Activated T-cell treated with anti-CD3 and anti-CD28 coated beads for 48 hours (primary cell): ENCODE results near the gene DFFB.

Experiments
- DNase-seq: peaks from one replicate; pipeline ENCODE4 v3.0.0-alpha.2; 2020; ENCODE audit warnings: low read depth

The DFFB gene

DNA sequence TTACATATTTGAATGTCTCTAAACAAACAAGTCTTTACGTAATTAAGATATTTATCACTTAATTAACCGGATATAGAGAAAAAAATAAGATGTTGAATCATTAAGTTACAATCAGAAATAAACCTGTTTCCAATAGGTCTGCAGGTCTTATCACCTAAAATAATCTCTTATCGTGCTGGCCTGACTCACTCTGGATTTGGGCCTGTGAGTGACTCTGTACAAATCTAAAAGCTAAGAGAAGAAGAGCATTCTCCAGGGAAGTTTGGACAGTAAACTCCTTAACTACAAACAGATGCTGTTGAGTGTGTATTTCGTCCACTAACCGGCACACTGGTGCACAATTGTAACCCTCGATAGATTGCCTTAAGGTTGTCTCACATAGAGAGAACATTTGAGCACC, 25.6 kb upstream of the DFFB start:
- DNase-seq, result no peak

DNA sequence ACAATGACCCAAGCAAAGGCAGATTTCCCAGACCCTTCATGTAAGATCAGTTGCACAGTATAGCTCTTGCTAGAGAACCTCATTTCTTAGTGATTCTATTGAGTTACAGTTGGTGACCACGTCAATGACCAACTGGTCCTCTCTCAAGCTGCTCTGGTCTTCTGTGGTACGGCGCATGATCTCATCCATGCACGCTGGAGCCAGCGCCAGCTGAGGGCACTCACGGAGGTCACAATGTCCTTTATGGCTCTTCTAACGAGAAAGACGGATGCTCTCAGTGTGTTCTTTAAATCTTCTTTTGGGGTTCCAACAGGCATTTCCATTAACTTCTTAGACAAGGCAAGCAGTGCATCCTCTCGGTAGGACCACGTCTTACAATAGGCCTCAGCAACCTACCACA, 22.6 kb upstream of the DFFB start:
- no peak for DNase-seq

DNA sequence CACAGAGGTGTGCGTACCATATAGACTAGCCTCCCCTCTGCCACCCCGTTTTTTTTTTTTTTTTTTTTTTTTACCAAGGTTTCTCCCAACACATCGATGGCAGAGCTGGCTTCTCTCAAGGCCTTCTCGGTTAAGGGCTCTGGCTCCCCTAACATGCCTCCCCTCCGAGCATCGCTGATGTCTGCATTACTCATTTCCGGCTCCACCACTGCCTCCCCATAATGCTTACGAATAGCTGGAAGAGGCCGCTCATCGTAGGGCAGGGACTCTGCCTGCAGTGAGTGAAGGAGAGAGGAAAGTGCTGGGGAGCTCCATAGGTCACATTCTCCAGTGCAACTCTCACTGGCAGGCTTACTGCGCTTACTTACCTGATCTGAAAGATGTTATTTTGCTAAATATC, 20.9 kb upstream of the DFFB start:
- no peak for DNase-seq

DNA sequence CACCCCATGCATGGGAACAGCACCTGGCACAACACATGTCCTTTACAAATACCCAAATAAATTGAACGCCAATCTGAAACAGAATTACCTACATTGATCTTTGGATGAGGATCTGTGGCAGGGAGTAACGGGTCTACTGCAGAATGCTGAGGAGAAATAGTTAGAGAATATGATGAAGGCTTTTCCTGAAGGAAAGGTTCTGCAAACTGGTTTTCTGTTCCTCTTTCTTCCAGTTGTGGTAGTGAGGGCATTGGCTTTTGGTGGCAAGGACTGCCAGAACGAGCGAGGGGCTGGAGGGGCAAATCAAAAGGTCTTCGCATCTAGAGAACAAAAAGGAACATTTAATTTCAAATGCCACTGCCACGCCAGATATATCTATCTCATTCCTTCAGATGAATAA, 20.1 kb upstream of the DFFB start:
- no peak for DNase-seq

DNA sequence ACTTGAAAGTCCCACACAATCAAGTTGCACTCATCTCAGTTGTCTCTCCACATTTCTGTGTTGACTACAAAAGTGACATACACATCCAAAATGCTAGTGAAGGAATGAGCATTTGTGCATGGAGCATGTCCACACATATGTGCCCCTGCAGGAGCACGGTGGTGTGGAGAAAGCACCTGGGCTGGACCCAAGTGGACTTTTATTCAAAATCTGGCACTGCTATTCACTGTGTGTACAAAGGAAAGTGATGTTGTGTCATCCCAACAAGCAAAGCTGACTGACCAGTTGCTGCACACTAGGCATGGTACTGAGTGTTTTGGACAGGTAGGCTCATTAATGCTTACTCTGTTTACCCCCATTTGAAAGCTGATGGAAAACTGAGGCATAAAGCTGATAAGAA, 19.6 kb upstream of the DFFB start:
- DNase-seq, result no peak

DNA sequence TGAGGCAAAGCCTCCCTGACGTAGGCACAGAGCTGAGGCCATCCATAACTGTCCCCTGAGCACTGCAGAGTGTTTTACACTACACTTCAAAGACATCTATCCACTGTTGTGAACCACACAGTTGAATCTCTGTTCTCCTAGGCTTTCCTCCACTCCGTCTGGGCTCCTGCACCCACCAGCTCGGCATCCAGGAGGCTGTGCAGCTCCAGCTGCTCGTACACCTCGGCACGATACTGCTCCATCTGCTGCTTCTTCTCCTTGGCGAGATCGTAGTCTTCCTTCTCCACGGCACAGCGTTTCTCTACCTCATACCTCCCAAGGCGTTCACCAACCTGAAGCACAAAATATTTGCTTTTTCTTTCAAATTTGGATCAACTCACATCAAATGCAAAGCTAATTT, 18.5 kb upstream of the DFFB start:
- no peak for DNase-seq

DNA sequence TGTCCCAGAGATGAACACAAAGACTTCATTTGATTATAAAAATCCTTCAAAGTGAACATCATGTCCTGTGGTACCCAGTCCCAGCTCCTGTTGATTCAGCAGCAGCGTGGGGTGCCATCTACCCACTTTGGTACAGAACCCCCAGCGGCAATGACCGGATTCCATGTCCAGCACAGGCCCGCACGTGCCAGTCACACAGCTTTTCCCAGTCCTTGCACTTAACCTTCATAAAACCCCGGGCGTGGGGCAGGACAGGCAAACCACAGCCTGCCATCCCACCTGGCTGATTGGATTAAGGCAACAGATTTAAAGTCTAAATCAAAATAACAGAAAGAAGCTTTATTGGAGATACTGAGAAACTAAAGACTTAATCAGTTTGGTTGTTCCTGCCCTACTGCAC, 15.8 kb upstream of the DFFB start:
- no peak for DNase-seq

DNA sequence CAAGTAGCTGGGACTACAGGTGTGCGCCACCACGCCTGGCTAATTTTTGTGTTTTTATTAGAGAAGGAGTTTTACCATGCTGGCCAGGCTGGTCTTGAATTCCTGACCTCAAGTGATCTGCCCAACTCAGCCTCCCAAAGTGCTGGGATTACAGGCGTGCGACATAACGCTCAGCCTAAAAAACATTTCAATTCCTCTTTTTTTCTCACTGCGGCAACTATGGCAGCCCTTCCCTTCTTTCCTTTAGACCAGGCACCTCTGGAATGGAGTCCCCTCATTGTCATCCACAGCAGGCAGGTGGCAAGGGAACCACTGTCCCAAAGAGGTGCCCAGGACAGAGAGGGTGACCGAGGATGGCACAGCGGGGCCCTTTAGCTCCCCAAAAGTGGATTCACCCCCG, 14.4 kb upstream of the DFFB start:
- DNase-seq, result no peak

DNA sequence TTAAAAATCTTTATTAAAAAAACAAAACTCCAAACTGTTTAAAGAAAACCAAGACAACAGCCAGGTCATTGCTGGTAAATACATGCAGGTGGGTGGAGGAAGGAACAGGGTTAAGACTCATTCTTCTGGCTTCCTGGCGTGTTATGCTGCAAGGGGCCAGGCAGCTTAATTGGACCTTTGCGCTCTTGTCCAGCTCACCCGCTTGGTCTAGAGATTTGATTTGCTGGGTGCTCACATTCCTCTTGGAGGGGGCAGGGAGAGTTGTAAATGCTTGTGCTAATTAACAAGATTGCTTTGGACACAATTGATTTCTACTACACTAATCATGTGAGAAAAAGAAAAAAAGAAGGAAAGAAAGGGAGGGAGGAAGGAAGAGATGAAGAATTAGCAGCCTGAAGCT, 10.7 kb upstream of the DFFB start:
- DNase-seq, result no peak

DNA sequence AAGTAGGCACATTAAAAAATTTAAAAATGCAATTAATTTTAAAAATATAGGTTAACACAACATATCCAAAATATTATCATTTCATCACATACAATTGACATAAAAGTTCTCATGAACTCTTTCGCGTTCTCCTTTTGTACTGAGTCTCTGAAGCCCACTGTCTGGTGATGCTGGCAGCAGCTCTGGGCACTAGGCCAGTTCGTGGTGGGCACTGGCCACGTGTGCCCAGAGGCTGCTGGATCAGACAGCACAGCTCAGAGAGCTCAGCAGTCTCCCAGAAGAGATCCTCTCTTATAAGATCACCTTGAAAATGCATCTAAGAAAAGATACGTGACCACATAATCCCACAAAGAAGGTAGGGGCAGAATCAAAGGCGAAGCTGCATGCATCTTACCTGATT, 10.2 kb upstream of the DFFB start:
- DNase-seq, result no peak

DNA sequence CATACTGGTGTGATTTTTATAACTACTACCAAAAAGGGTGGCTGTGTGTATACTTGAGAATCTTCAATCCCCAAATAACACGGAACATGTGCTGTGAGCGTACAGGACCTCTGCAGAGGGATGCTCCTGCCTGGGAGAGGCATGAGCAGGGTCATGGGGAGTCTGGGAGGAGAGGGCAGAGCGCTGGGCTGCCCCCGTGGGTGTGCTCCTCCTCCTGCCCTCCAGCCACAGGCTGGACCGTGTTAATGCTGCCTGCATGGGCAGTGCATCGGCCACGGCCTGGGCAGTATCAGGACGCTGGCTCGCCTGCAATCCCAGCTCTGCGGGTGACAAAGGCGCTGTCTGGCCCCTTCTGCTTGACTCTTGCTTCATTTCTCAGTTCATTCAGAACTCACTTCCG, 6.4 kb upstream of the DFFB start:
- no peak for DNase-seq

DNA sequence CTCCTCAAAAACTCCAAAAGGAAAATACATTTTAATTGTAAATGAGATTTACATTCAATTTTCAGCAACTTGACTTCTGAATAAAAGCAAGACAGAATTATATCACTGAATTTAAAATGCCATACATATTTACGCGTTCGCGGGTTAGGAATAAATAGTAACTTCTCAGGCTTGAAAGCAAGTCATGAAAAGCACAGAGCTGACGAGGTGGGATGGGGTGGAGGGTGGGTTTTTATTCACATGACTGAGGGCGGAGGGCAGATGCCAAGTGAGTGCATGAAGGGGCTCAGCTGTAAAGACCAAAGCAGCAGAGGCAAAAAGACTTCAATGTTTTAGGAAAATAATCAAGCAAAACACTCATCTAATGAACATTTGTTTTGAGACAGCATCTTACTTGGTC, 6.0 kb upstream of the DFFB start:
- no peak for DNase-seq

DNA sequence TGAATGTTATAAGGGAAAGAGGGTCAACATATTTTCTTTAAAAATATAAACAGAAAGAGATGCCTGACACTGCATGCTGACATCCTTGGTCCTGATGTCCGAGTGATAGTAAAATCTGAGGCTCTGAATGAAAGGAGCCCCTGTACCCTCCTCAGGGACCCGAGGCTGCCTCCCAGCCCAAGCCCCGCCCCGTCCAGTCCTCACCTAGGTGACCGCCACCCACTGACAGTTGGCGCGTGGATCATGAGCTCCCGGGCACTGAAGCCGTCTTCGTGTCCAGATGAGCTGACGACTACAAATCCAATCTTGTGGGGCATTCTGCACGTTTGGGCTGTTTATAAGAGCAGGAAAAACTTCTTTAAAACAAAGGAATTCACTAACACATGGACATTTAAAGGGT, 5.2 kb upstream of the DFFB start:
- DNase-seq, result no peak

DNA sequence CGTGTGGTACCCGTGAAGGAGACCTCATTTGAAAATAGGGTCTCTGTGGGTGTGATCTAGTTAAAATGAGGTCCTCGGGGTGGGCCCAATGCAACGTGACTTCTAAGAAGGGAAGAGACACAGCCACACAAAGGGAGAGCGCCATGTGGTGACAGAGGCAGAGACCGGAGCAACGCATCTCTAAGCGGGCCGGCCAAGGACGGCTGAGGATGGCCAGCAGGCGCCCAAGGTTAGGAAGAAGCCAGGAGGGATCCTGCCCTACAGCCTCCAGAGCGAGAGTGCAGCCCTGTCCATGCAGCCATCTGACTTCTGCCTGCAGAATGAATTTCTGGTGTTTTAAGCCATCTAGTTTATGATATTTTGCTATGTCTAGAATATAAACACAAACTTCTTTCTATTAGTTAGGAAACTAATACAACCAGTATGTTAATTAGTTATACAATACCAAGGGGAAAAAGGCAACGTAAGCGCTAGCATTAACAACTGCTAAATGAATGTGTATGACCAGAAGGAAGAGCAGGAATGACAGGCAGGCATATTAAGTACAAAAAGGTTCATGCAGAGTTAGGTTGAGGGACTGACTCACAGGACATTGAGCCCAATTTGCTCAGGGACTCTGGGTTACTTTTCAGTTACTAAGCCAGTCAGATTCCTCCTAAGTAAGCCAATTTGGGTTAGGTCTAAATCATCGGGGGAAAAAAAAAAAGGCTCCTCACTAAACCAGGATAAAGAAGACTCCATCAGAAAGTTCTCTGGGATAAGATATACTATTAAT, 4.4 kb upstream of the DFFB start:
- DNase-seq, result no peak

DNA sequence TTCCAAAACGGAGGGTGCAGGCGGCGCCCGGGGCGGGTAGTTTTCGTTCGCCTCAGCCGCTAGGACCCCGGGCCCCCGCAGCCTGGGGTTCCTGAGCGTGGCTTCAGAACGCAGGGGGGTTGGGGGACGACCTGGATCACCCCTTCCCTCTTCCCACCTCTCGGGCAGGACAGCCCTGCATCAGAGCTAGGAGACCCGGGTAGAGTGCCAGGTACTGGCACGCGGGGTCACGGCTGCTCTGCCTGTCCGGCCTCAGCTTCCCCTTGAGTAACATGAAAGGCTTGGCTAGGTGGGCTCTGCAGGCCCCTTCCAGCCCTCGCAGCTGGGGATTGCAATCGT, 484 bp downstream of the DFFB start:
- peak; percentile 4 for DNase-seq

DNA sequence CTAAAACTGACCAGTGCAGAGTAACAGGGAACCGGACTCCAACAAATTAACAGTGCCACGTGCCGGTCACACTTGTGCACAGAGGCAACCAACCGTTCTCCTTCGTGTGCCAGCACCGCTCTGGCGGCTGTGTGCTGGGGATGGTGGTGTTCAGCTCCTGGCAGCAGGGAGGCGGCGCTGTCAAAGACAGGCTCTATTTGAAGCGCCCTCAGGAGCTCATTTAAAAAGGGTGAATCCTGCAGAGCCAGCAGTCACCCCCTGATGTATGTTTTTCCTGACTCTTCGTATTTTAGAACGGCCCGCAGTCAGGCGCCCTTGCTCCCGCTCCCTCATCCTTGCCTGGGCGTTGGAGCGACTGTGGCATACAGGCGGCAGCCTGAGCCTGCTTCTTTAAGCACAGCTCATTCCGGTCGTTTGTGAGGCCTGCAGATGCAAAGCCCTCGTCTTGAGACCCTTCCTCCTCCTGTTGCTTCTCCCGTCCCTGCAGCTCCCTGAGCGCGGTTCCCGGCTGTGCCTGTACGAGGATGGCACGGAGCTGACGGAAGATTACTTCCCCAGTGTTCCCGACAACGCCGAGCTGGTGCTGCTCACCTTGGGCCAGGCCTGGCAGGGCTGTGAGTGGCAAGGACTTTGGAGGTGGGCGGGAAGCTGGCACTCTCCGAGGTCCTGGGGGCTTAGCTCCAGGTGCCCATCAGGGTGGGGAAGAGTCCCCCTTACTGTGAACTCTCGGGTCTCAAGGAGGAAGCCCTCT, 1.1 kb downstream of the DFFB start:
- no peak for DNase-seq

DNA sequence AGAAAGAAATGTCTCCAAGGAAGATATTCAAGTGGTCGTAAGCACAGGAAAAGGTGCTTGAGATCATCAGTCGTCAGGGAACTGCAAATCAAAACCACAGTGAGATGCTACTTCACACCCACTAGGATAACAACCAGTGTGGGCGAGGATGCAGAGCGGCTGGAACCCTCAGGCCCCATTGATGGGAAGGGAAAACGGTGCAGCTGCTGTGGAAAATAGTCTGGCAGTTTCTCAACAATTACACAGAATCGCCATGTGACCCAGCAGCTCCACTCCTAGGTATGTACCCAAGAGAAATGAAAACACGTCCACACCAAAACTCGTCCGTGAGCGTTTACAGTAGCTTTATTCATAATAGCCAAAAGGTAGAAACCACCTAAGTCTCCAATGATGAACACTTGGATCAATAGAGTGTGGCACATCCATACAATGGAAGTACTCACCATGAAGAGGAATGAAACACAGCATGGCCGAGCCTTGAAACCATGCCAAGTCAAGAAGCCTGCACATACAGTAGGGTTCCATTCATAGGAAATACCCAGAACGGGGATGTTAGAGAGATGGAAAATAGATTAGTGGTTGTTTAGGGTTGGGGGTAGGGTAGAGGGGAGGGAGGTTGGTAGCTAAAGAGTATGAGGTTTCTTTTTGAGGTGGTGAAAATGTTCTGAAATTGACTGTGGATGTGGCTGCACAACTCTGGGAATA, 6.1 kb downstream of the DFFB start:
- DNase-seq, result no peak

DNA sequence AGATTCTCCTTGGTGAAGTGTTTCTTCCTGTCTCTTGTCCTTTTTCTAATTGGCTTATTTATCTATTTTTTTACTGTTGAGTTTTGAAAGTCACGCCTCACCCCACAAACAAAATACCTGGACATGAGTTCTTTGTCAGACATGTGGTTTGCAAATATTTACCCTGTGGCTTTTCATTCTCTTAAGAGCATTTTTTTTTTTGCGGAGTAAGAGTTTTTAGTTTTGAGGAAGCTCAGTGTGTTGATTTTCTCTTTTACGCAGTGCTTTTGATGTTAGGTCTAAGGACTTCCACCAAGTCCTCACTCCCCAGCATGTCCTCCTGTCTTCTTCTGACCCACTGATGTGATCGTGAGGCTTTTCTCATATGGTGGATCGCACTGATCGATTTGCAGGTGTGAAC, 7.6 kb downstream of the DFFB start:
- no peak for DNase-seq

DNA sequence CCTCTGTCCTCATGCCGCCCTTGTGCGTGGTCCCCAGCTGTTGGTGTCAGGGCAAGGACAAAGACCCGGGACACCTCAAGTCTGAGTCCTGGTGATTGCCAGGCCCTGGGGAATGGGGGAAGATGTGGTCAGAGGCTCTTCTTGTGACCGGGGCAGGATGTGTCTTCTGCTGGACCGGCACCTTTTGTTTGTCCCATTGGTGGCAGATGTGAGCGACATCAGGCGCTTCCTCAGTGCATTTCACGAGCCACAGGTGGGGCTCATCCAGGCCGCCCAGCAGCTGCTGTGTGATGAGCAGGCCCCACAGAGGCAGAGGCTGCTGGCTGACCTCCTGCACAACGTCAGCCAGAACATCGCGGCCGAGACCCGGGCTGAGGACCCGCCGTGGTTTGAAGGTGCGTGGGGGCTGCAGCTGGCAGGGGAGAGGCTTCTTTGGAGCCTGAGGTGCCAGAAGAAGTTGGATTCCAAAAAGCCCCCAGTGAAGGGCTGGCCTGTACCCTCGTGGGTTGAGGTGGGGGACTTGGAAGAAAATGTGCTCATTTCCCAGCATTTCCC, 8.4 kb downstream of the DFFB start:
- DNase-seq, result no peak

DNA sequence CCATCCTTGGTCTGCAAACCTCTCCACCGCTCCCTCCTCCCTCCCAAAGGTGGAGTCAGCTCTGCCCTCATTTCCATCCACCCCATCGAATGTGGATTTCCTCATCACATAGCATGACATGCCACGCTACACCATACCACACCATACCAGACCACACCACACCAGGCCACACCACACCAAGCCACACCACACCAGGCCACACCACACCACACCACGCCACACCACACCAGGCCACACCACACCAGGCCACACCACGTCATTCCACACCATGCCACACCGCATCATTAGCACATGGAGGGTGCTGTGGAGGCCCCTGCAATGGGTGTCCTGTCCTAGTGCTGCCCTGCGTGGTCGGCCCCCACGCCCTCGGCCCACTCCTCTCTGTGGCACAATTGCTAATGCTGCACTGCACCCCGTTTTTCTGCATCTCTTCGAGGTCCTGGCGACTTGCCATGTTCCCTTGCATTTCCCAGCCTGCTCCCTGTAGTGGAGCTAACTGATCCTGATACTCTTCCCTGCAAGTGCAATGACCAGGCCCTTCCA, 11.3 kb downstream of the DFFB start:
- DNase-seq, result no peak

DNA sequence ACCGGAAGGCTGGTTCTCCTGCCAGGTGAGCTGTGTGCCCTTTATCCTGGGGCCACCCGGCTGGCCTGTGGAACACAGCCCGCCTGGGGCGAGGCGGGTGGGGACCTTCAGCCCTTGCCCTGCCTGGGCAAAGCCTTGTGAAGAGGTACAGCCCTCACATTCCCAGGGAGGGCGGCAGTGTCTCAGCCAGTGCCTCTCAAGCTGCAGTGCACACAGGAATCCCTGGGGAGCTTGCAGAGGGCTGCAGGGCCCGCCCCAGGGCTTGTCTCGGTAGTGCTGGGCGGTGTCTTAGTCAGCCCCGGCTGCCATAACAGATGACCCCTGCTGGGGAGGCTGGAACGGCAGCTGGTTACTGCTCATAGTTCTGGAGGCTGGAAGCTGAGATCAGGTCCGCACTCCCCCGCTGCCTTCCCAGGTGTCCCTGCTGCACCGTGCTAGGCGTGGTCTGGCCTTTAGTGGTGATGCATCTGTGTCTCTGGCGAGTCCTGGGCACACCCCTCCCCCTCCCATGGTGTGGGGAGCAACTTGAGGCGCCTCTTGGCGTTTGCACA, 12.6 kb downstream of the DFFB start:
- no peak for DNase-seq

DNA sequence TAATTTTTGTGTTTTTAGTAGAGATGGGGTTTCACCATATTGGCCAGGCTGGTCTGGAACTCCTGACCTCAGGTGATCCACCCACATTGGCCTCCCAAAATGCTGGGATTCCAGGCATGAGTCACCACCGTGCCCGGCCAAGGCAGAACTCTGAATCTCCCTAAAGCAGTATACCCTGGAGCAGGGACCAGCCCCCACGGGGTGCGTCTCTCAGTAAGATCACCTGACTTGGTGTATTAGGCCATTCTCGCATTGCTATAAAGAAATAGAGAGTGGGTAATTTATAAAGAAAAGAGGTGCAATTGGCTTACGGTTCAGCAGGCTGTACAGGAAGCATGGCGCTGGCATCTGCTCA, 14.2 kb downstream of the DFFB start:
- no peak for DNase-seq

DNA sequence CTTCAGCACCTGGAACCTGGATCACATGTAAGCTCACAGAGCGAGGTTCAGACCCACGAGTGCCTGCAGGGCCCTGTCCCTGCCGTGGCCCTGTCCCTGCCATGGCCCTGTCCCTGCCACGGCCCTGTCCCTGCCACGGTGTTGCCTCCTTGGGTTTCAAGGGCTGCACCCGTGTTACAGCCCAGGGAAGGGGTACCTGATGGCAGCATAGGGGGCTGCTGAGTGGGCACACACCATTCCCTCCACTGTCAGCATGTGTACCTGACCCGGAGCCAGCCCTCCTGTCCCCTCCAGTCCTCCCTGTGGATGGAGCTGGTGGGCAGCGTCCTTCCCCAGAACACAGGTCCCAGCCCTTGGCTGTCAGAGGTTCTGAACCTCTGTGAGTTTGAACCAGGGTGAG, 15.3 kb downstream of the DFFB start:
- no peak for DNase-seq
